Upper lobe of left lung (tissue), 6 donors: ENCODE results near the gene STK4. TPM values are rescaled to one million over a fixed set of nuclear protein-coding genes. Genes with fewer than 3 reads are reported as not detected.

Experiments used
- ATAC-seq, 2 donors: fragments of 200-7000 bp; cut with Tn5 transposase; one replicate each; pipeline ENCODE4 v1.9.1; 2022; ENCODE audit warnings: mild to moderate bottlenecking in 2 of 2, moderate library complexity in 2 of 2; ENCODE audit not compliant: low FRiP score in 2 of 2
- DNase-seq, 2 donors: peaks; one replicate each; pipeline ENCODE4 v3.0.0-alpha.2; 2019 to 2020
- H3K27ac ChIP-seq, 4 donors: fragments of 200-600 bp; sonication (generic); one replicate each; pipeline ENCODE4 v1.5.1; 2016 to 2019
- H3K27me3 ChIP-seq, 4 donors: fragments of 200-600 bp; sonication (generic); one replicate each; pipeline ENCODE4 v1.5.1; 2017 to 2019
- H3K36me3 ChIP-seq, 4 donors: fragments of 200-600 bp; sonication (generic); one replicate each; pipeline ENCODE4 v1.5.1; 2016 to 2019
- H3K4me1 ChIP-seq, 4 donors: fragments of 200-600 bp; sonication (generic); one replicate each; pipeline ENCODE4 v1.5.1; 2018 to 2019
- H3K4me3 ChIP-seq, 4 donors: fragments of 200-600 bp; sonication (generic); one replicate each; pipeline ENCODE4 v1.5.1; 2017 to 2019; ENCODE audit warnings: mild to moderate bottlenecking in 2 of 4, moderate library complexity in 1 of 4
- H3K9me3 ChIP-seq, 4 donors: fragments of 200-600 bp; sonication (generic); one replicate each; pipeline ENCODE4 v1.5.1; 2018 to 2019
- EP300 ChIP-seq, 4 donors: sonication (generic); formaldehyde crosslinking; IDR thresholded peaks; one replicate each; pipeline ENCODE4 v1.5.1; 2017; ENCODE audit warnings: antibody characterized with exemption in 4 of 4, control low read depth in 2 of 4
- POLR2A ChIP-seq, 4 donors: fragments of 450-650 bp; IDR thresholded peaks; one replicate each; pipeline ENCODE4 v1.5.1; 2016 to 2017; ENCODE audit warnings: antibody characterized with exemption in 4 of 4, mild to moderate bottlenecking in 2 of 4
- POLR2AphosphoS5 ChIP-seq, 2 donors: sonication (generic); formaldehyde crosslinking; IDR thresholded peaks; one replicate each; pipeline ENCODE4 v1.5.1; 2017; ENCODE audit warnings: antibody characterized with exemption in 2 of 2
- whole genome bisulfite sequencing, 2 donors: methylation state at CpG; one replicate each; pipeline ENCODE4 v1.1.5; 2017 to 2018; 5-methylcytosine and 5-hydroxymethylcytosine counted together
- total RNA-seq, 6 donors: library from RNA; depleted of rRNA in 4 of 6; stranded (reverse); fragments of >200 nt in 4 of 6; gene quantifications; one replicate each; pipeline versions ENCODE4 v1.1.0 to v1.2.1, GENCODE V29; 2016 to 2021
- TF ChIP-seq, protein P1 (sequence below), 6 experiments: fragments of 450-650 bp in 4 of 6; fragments of 200-600 bp in 2 of 6; sonication (generic) in 2 of 6; IDR thresholded peaks; one replicate each; pipeline ENCODE4 v1.5.1; 2016 to 2019; ENCODE audit warnings: antibody characterized with exemption in 6 of 6
- donor health status: DM: no; HTN: no; CAD: no; lungs with moderate emphysema.
- donor health status: DM: no; HTN: yes; CAD: no; lungs with severe emphysema.

Gene STK4
- total RNA-seq, 6 donors from 2014 or later, result 31.0 to 76.1 (median 44.1) TPM

DNA sequence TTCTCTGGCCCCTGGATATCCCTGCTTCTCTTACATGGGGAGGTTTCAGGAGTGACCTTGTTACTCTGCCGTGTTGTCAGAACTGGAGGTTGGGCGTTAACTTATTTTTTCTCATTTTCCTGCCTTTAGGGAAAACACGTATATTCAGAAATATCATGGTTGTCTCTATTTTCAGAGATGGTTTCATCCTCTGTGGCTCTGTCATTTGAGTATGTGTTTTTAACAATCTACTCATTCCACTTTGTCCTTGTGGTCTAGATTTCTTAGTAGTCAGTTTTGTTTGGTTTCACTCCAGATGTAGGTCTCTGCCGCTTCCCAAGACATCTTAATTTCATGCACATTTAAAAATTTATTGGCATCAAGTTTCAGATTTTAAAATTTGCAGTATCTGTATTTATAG lies 88.7 kb downstream of the STK4 start:
- Histone ChIP-seq H3K27ac (no peak overlapping the region), H3K27me3 (no peaks in the 10 kb centered on the region), H3K36me3 (peaks cover 0 to 40% (median 7%) of the 10 kb centered on the region in 4 donors), H3K9me3 (no peaks in the 10 kb centered on the region), H3K4me1 (peaks cover 11 to 37% (median 27%) of the 10 kb centered on the region in 4 donors), H3K4me3 (no peak overlapping the region)
- DNase-seq (no peak), ATAC-seq (no peak)
- WGBS, 2 donors, result 92 to 94% methylated on average over 4 of the region's 4 CpGs
- TF ChIP-seq POLR2AphosphoS5 (IDR thresholded peaks at IDR 0.05), result no peak
- no peak for TF ChIP-seq EP300 (IDR thresholded peaks at IDR 0.05)
- no peak for TF ChIP-seq POLR2A (IDR thresholded peaks at IDR 0.05)
- TF ChIP-seq, protein P1, sequence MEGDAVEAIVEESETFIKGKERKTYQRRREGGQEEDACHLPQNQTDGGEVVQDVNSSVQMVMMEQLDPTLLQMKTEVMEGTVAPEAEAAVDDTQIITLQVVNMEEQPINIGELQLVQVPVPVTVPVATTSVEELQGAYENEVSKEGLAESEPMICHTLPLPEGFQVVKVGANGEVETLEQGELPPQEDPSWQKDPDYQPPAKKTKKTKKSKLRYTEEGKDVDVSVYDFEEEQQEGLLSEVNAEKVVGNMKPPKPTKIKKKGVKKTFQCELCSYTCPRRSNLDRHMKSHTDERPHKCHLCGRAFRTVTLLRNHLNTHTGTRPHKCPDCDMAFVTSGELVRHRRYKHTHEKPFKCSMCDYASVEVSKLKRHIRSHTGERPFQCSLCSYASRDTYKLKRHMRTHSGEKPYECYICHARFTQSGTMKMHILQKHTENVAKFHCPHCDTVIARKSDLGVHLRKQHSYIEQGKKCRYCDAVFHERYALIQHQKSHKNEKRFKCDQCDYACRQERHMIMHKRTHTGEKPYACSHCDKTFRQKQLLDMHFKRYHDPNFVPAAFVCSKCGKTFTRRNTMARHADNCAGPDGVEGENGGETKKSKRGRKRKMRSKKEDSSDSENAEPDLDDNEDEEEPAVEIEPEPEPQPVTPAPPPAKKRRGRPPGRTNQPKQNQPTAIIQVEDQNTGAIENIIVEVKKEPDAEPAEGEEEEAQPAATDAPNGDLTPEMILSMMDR (IDR thresholded peaks at IDR 0.05), result no peak

DNA sequence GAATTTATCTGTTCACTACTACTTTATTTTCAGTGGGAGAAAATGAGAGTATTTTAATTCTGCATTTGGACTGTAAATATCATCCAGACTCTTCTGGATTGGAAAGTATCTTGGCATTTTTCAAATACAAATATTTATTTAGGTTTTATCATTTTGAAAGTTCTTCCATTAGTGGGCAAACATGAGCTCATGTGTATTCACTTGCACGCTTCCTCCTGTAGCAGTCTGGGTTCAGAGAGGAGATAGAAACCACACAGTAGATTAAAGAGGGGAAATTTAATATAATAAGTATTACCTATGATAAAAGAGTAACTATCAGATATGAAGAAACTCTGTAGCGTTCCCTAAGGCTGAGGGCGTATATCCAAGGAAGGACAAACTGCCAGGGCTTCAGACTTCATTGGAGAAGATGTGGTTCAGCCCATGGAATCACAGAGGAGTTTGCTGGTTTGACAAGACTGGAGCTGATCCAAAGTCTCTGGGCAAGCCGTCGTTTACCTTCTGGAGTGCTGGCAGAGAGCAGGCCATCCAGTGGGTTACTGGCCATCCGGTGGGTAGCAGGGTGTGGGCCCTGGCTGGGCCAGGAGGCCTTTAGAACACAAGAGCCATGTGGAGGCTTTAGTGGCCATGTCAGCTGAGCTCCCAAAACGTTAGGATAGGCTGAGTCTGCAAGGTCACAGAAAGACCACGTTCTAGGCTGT lies 90.3 kb downstream of the STK4 start:
- Histone ChIP-seq H3K27ac (no peak overlapping the region), H3K4me3 (no peak overlapping the region), H3K36me3 (peaks cover 0 to 46% (median 7%) of the 10 kb centered on the region in 4 donors), H3K27me3 (no peaks in the 10 kb centered on the region), H3K9me3 (no peaks in the 10 kb centered on the region), H3K4me1 (peaks cover 7 to 25% (median 20%) of the 10 kb centered on the region in 4 donors)
- DNase-seq (peak in 1 of 2 donors; percentile 13), ATAC-seq (no peak)
- 76 to 79% methylated on average over 6 to 7 of the region's 8 CpGs for WGBS, 2 donors
- no peak for TF ChIP-seq POLR2AphosphoS5 (IDR thresholded peaks at IDR 0.05)
- no peak for TF ChIP-seq EP300 (IDR thresholded peaks at IDR 0.05)
- TF ChIP-seq POLR2A (IDR thresholded peaks at IDR 0.05), result no peak
- TF ChIP-seq, protein P1 (IDR thresholded peaks at IDR 0.05), result no peak

DNA sequence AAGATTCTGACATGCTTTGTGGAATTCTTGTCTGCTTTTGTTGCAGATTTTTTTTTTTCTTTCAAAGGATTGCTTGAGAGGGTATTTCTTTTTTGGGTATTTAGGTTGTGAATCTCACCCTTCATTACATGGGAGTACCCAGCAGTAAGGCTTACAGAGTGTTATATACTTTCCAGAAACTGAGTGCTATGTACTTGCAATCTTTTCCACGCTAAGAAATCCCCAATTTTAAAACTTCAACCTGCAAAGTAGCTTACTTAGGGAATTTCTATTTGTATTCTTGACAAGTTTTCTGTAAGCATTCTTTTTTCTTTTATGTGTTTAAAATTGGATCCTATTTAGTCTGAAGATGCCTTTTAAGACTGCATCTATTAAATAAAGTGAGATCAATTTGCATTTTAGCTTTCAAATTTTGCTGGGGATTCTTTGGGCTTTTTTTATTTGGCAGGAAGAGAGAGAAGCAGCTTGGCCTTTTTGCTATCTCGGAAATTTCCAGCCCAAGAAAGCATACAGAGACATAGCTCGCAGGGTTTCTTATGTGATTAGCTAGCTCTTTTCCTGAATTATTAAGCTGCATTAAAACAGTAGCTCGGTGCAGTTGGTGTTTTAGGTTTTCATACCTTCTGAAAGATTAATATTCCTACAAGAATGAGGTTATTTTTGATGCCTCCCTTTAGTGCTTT lies 92.0 kb downstream of the STK4 start:
- H3K27ac ChIP-seq, result no peak overlapping the region
- no peaks in the 10 kb centered on the region for H3K9me3 ChIP-seq
- H3K4me3 ChIP-seq, result no peak overlapping the region
- peaks cover 2 to 9% (median 5%) of the 10 kb centered on the region in 4 donors for H3K4me1 ChIP-seq
- 88% methylated on average over 4 of the region's 4 CpGs for WGBS, 2 donors
- DNase-seq, result no peak
- ATAC-seq, result no peak
- H3K27me3 ChIP-seq, result no peaks in the 10 kb centered on the region
- peaks cover 0 to 44% (median 7%) of the 10 kb centered on the region in 4 donors for H3K36me3 ChIP-seq
- TF ChIP-seq EP300 (IDR thresholded peaks at IDR 0.05) (no peak), POLR2AphosphoS5 (IDR thresholded peaks at IDR 0.05) (no peak), POLR2A (IDR thresholded peaks at IDR 0.05) (no peak)
- TF ChIP-seq, protein P1 (IDR thresholded peaks at IDR 0.05), result no peak

DNA sequence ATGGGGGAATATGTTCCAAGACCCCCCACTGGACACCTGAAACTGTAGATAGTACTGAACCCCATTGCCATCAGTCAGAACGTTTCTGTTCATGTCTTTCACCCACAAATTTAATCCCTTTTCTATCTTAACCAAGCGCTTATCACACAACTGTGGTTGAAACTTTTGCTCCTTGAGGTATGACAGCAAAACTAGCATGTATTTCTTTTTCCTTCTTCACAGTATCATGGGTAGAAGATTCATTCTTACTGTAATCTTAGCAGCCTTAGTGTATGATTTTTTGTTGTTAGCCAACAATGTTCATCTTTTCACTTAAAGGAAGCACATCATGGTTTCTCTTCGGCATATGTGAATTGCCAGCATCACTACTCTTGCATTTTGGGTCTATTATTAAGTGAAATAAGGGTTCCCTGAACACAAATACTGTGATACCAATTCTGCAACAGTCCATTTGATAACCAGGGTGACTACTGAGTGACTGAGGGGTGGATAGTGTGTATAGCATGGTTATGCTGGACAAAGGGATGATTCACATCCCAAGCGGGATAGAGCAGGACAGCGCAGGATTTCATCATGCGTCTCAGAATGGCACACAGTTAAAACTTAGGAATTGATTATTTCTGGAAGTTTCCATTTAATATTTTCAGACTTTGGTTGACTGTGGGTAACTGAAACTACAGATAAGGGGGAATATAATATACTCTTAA lies 92.9 kb downstream of the STK4 start:
- H3K36me3 ChIP-seq, result peaks cover 0 to 36% (median 7%) of the 10 kb centered on the region in 4 donors
- H3K27ac ChIP-seq, result no peak overlapping the region
- no peak for TF ChIP-seq EP300 (IDR thresholded peaks at IDR 0.05)
- no peak for TF ChIP-seq POLR2AphosphoS5 (IDR thresholded peaks at IDR 0.05)
- TF ChIP-seq POLR2A (IDR thresholded peaks at IDR 0.05), result no peak
- TF ChIP-seq, protein P1 (IDR thresholded peaks at IDR 0.05), result no peak
- peaks cover 0 to under 1% (median 0%) of the 10 kb centered on the region in 4 donors for H3K4me1 ChIP-seq
- ATAC-seq, result no peak
- WGBS, 2 donors, result 91 to 94% methylated on average over 6 of the region's 6 CpGs
- DNase-seq, result no peak
- H3K9me3 ChIP-seq, result no peaks in the 10 kb centered on the region
- no peak overlapping the region for H3K4me3 ChIP-seq
- H3K27me3 ChIP-seq, result no peaks in the 10 kb centered on the region
